SK-MEL-5 (cell line): Measurements from ENCODE around the gene LRRC45. TPM values are rescaled to one million over a fixed set of nuclear protein-coding genes. Genes with fewer than 3 reads are reported as not detected.

Experiments used
- DNase-seq: peaks from one replicate; pipeline ENCODE4 v3.0.0-alpha.2; 2016; ENCODE audit warnings: low read depth, low spot score
- in situ Hi-C: cut with HindIII; loops from 2 replicates; pipeline ENCODE4 v1.10.0; 2016; ENCODE audit warnings: low sequenced_read_pairs, high pct_unique_total_duplicates, low pct_unique_long_range_greater_than_20kb
- total RNA-seq: library from RNA; depleted of rRNA; stranded (reverse); fragments of >200 nt; shearing (Covaris generic); gene quantifications from 2 replicates; pipeline ENCODE4 v1.2.3, GENCODE V29; 2014

Gene LRRC45
- total RNA-seq, 1 experiment from 2014 or later = 40.4 TPM

DNA sequence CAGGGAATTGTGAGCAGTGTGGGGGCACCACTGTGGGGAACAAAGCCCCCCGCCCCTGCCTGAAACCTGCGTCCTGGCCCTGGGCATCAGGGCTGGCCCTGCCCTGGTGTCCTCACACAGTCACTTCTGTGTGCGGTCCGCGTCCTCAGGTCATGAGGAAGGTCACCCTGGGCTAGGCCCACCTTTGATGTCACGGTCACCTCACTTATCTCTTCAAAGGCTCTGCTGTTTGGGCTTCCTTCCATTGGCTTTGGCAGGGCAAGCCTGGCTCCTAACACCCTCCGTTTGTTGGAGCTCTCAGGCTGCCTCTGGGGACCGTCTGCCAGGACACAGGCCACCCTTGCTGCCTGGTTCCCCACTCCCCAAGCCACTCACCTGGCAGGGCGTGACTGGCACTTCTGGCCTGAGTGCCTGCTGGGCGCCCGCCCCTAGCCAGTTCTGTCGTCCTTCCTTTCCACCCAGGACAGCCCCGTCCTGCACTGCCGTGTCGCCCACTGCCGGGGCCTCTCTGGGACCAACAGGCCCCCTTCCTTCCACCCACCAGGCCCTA, 9.3 kb upstream of the LRRC45 start:
- DNase-seq = no peak
- in situ Hi-C loops = no loop called here

DNA sequence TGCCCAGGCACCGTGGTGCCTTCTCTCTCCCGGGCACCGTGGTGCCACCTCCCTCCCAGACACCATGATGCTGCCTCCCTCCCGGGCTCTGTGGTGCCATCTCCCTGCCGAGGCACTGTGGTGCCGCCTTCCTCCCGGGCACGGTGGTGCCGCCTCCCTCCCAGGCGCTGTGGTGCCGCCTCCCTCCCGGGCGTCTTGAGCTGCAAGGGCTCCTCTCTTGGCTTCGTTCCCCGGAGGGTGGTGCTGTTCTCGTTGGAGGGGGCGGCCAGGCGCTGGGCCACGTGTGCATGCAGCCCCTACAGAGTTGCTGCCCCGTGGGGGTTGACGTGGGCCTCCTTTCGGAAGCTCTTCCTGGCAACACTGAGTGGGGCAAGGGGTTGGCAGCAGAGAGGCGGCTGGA, 8.7 kb upstream of the LRRC45 start:
- in situ Hi-C loops = no loop called here
- DNase-seq = no peak

GRCh38 chr17:82014971-82015310, 8.2 kb upstream of the LRRC45 start:
- in situ Hi-C loops = no loop called here
- DNase-seq = no peak

DNA sequence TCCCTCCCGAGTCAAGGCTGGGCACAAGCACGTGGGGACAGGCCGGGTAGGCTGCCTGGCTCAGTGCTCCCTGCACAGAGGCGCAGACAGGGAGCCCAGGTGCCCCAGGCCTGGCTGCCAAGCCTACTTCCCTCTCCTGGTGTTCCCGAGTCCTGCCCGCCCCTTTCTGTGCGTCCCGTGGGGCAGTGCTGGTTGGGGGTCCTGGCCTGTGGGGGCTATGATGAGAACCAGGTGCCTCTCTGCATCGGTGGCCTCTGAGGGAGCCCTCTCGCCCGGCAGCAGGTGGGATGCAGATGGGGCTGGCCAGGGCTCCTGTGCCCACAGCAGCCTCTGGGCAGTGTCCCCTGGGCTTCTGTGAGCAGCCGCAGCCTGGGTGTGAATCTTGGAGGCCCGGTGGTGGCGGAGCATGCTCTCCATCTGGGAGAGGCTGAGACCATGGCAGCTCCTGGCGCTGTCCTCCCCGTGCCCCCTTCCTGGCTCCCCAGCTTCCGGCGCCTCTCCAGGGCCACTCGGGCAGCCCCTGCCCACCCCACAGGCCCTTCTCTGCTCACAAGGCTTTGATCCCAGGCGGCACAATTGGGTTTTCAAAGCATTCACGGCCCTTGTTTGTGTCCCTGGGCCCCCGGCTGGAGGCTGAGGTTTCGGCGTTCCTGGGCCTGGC, 7.7 kb upstream of the LRRC45 start:
- in situ Hi-C loops = no loop called here

GRCh38 chr17:82016061-82016874, 6.8 kb upstream of the LRRC45 start:
- no peak for DNase-seq
- in situ Hi-C loops = no loop called here

More for the DNA sequence above, 7.7 kb upstream of the LRRC45 start:
- no peak for DNase-seq

GRCh38 chr17:82016875-82017459, 6.1 kb upstream of the LRRC45 start:
- no peak for DNase-seq
- in situ Hi-C loops = no loop called here

GRCh38 chr17:82017612-82018151, 5.4 kb upstream of the LRRC45 start:
- DNase-seq = no peak
- in situ Hi-C loops = no loop called here

DNA sequence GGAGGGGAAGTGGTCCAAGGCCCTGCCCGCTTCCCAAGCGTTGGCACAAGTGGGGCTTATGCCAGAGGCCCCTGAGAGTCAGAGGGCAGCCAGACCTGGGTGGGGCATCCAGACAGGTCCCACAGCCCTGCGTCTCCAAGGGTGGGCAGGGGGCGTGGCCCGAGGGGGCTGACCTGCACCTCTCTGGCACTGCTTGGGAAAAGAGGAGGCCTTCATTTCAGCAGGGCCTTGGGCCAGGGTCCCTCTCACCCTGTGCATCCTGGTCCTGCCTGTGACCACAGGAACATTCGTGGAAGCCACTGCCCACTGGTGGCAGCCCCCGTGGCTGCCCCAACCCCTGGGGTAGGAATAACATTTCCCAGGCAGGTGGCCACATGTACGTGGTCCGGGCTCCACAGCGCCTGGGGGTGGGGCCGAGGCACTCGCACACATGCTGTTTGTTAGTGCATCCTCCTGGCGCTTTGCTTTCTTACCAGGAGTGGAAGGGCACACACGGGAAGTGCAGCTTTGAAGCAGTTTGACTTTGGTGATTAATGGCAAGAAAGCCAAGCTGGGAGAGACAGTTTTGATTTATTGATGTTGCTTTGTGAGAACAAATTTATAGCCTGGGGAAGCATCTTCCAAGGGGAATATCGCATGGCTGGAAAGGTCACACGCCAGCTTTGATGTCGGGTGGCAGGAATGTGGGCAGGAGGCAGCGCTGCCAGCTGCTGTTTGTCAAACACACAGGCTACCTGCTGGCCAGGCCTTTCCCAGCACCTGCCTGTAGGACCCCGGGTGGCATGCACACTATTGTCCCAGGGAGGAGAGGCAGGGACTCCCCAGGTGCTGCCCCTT, 4.7 kb upstream of the LRRC45 start:
- DNase-seq = no peak
- in situ Hi-C loops = no loop called here

- no peak for DNase-seq
- in situ Hi-C loops = no loop called here
Observed at GRCh38 chr17:82018989-82019689, 4.0 kb upstream of the LRRC45 start.

- in situ Hi-C loops = no loop called here
- DNase-seq = peak; percentile 83
Observed at GRCh38 chr17:82019690-82020571, 3.2 kb upstream of the LRRC45 start.

DNA sequence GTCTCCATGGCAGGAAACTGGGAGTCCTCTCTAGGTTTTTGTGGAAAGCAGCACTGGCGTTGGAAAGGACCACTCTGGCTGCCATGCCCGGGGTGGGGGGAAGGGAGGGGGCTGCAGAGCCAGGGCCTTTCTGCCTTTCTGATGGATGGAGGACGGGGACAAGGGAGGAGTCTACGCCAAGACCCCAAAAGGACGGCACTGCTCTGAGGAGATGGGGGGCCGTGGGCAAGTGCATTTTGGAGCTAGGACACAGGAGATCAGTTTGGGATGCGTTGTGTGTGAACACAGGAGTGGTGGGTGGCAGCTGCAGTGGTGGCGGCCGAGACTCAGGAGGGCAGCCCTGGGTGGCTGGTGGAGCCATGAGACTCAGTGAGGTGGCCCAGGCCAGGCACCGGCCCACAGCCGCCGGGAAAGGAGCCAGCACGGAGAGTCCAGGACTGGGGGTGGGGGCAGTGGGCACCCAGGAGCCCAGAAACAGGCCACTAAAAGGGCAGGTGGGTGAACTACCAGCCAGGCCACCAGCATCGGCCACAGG, 2.5 kb upstream of the LRRC45 start:
- no peak for DNase-seq
- in situ Hi-C loops = no loop called here

DNA sequence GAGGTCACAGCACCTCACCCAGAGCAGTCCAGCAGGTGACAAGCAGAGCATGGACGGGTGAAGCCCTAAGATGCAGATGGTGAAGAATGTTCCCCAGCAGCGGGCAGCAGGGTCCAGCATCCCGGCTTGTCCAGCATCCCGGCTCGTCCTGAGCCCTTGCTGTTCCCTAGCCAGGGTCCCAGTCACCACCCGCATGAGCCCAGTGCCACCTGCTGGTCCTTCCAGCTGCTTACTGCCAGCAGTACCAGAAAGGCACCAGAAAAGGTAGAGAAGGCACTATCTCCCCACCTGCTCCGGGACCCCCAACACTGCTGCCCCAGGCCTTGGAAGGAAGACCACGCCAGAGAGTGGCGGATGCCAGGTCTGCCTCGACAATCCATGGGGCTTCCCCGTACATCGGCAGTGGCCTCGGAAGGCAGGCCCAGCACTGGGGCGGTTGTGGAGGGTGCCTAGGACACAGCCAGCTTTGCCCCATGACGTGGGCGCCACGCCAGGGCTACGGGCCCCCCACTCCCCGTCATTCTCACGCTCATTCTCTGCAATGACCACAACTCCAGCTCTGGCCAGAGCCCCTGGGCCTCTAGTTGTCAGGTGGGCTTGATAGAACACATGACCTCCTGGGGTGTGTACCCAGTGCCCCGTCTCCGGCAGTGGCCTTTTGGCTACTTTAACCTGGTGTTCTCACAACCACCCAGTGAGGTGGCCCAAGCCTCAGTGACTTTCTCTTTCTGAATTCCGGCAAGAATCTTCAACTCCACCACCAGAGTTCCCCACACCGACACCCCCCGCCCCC, 1.8 kb upstream of the LRRC45 start:
- peak; percentile 91 for DNase-seq
- in situ Hi-C loops = no loop called here

DNA sequence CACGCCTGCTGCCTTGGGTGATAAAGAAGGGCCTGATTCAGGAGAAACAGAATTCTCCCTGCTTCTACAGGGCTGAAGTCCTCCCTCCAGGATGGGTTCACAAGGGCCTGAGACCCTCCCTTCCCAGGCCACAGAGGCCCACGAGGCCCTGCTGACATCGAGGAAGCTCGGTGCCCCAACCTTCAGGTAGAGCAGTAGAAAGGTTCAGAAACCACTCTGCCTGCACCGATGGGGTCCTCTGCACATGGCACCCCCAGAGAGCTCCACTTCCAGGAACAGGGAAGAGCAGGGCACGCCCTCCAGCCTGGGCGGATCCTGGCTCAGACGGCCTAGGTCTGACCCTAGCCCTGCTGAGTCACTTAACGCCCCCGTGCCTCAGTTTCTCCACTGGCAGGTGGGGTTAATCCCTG, 1.2 kb upstream of the LRRC45 start:
- in situ Hi-C loops = no loop called here
- DNase-seq = no peak

GRCh38 chr17:82022310-82022980, 660 bp upstream of the LRRC45 start, which contains the start of gene CENPX:
Gene CENPX (minus strand): TSS chr17:82022878. CDS start chr17:82022861, 17 bp downstream.
- in situ Hi-C loops = no loop called here
- DNase-seq = no peak
